ENCODE measurements around the gene SPTBN5. TPM values are rescaled to one million over a fixed set of nuclear protein-coding genes. Genes with fewer than 3 reads are reported as not detected.

SPTBN5 gene
- total RNA-seq, 2 experiments from 2014 or later = 0.17 to 0.32 TPM

DNA sequence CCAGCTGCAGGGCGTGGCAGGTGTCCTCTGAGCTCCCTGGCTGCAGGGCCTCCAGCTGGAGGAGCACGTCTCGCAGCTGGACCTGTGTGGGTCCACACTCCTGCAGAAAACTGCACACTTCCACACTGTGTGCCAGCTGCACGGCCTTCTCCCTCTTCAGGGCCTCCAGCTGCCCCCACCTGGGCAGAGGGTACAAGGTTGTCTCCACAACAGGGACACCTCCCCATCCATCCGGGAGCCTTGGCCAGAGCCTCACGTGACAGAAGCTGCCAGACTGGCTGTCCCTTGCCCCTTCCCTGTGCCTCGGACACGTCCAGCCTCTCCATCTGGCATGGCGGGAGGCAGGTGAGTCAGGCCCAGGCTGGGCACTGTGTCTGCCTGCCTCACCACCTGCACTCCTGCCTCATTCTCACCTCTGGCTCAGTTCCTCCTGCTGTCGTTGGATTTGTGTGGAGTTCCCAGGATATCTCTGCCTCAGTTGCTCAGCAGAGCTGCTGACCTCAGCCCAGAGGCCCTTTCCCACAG, 14.5 kb downstream of the SPTBN5 start:
- no peak for DNase-seq
- Mint-ChIP-seq H3K9me3 (no peaks in the 10 kb centered on the region), H3K4me1 (ENCODE audit: low read depth) (peaks cover 8% of the 10 kb centered on the region), H3K36me3 (ENCODE audit: low read depth) (no peaks in the 10 kb centered on the region), H3K4me3 (no peak overlapping the region), H3K27me3 (ENCODE audit: low read depth) (peaks cover 11% of the 10 kb centered on the region), H3K27ac (no peak overlapping the region)
- intact Hi-C loops (cut with micrococcal nuclease) = no loop called here
- CTCF ChIA-PET = no interaction called here

DNA sequence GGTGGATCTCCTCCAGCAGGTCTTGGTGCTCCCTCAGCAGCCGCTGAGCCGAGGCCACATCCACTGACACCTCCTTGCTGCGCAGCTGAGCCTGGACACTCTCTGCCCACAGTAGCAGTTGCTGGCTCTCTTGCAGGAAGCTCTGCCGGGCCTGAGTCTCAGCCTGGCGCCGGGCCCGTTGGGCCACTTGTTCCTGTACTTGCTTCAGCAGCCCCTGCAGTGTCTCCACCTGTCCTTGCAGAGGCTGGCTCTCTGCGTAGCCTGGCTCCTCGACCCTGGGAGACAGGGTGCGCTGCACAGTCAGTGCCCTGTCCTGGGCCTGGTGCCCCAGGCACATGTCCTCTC, 15.5 kb downstream of the SPTBN5 start:
- no peak overlapping the region for H3K4me3 Mint-ChIP-seq
- no peak overlapping the region for H3K27ac Mint-ChIP-seq
- no peak for DNase-seq
- H3K9me3 Mint-ChIP-seq = no peaks in the 10 kb centered on the region
- peaks cover 11% of the 10 kb centered on the region for H3K27me3 Mint-ChIP-seq (ENCODE audit: low read depth)
- CTCF ChIA-PET = no interaction called here
- intact Hi-C loops (cut with micrococcal nuclease) = no loop called here
- H3K36me3 Mint-ChIP-seq (ENCODE audit: low read depth) = no peaks in the 10 kb centered on the region
- peaks cover 8% of the 10 kb centered on the region for H3K4me1 Mint-ChIP-seq (ENCODE audit: low read depth)

DNA sequence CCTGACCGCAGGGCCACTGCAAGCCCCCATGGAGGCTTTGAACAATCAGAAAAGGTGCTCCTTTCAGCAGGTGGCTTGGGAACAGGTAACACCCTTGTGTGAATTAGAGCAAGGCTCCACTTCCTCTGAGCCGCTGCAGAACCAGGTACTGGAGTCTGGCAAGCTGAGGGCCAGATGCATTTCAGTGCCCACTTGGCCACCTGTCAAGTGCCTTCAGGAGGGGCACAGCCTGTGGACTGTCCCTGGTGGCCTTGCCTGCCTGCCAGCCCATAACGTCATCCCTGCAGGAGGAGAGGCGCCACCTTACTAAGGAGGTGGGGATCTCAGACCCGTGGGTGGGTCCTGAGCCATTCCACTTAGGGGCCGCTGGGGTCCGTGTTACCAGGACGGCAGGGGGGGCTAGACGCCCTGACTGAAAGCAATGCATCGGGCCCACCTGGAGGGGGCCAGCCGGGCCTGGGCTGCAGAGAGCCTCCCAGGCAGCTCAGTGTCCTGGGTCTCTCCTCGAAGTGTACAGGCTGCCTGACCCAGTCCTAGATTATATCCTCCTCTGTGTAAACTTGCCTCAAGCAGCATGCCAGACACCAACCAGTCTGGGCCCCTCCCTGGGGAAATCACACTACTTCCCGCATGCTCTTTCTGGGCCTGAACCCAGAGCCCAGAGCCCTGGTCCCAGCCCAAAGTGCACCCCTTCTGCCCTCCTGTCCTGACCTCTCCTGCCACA, 16.1 kb downstream of the SPTBN5 start:
- no peak overlapping the region for H3K27ac Mint-ChIP-seq
- H3K4me1 Mint-ChIP-seq (ENCODE audit: low read depth) = peaks cover 8% of the 10 kb centered on the region
- intact Hi-C loops (cut with micrococcal nuclease) = no loop called here
- peaks cover 10% of the 10 kb centered on the region for H3K27me3 Mint-ChIP-seq (ENCODE audit: low read depth)
- CTCF ChIA-PET = no interaction called here
- no peak overlapping the region for H3K4me3 Mint-ChIP-seq
- no peak for DNase-seq
- H3K9me3 Mint-ChIP-seq = no peaks in the 10 kb centered on the region
- no peaks in the 10 kb centered on the region for H3K36me3 Mint-ChIP-seq (ENCODE audit: low read depth)

DNA sequence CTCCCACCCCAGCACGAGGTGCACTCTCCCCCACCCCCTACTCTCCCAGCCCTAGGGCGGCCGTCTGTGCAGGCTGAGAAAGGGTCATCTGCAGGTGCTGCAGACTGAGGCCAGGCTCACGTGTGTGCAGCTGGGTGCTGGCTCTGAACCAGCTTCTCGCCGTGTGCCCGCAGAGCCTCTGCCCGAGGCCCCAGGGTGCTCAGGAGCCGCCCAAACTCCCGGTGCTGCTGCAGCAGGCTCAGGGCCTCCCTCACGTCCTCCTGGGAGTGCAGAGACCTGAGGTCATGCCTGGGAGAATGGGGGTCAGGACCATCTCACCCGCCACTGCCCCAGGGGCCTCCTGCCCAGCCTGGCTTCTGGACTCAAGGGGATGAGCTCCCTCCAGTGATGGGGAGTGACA, 17.2 kb downstream of the SPTBN5 start:
- no peaks in the 10 kb centered on the region for H3K36me3 Mint-ChIP-seq (ENCODE audit: low read depth)
- H3K4me3 Mint-ChIP-seq = no peak overlapping the region
- H3K4me1 Mint-ChIP-seq (ENCODE audit: low read depth) = peaks cover 4% of the 10 kb centered on the region
- CTCF ChIA-PET = interaction anchor here (0.7 to 0.9 kb wide), 3 partner anchors 16 to 65 kb away, joined by 3 read pairs; no protein-coding TSS in a partner anchor
- intact Hi-C loops (cut with micrococcal nuclease) = no loop called here
- peaks cover 6% of the 10 kb centered on the region for H3K27me3 Mint-ChIP-seq (ENCODE audit: low read depth)
- no peaks in the 10 kb centered on the region for H3K9me3 Mint-ChIP-seq
- DNase-seq = no peak
- no peak overlapping the region for H3K27ac Mint-ChIP-seq

DNA sequence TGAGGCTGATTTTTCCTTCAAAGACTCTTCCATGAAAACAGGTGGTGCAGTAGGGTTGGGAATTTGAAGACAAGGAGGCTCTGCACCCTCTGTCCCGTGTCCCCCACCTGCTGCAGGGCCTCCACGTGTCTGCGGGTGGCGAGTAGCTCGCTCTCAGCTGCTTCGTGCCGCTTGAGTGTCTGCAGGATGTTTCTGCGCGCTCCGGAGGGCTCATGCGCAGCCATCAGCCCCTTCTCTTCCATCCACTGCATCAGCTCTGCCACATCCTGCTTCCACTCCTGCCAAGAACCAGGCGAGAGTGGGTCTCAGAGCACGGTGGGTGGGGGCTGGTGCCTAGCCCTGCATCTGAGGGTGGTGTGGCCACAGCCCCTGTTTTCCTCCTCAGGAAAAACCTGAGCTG, 17.8 kb downstream of the SPTBN5 start:
- CTCF ChIA-PET = interaction anchor here (0.7 to 0.9 kb wide), 3 partner anchors 15 to 65 kb away, joined by 3 read pairs; no protein-coding TSS in a partner anchor
- H3K9me3 Mint-ChIP-seq = no peaks in the 10 kb centered on the region
- peaks cover 2% of the 10 kb centered on the region for H3K4me1 Mint-ChIP-seq (ENCODE audit: low read depth)
- no peaks in the 10 kb centered on the region for H3K36me3 Mint-ChIP-seq (ENCODE audit: low read depth)
- intact Hi-C loops (cut with micrococcal nuclease) = no loop called here
- H3K27me3 Mint-ChIP-seq (ENCODE audit: low read depth) = peaks cover under 1% of the 10 kb centered on the region
- no peak overlapping the region for H3K4me3 Mint-ChIP-seq
- H3K27ac Mint-ChIP-seq = no peak overlapping the region
- no peak for DNase-seq

DNA sequence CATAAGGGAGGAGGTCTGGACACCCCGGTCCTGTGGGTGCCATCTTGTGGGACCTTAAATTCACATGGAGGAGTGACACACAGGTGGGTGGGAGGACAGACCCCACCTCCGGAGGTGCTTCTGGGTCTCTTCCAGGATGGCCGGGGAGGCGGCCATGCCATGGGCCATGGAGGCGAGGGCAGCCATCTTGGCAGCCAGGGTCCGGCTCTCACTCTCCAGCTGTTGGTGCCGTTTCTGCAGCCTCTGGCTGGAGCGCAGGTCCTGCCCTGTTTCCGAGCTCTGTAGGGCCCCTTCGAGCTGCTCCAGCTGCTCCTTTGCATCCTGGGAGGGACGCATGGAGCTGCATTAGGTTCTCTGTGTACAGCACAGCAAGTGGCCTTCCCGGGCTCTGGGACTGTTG, 19.1 kb downstream of the SPTBN5 start:
- no peak overlapping the region for H3K4me3 Mint-ChIP-seq
- H3K27me3 Mint-ChIP-seq (ENCODE audit: low read depth) = no peaks in the 10 kb centered on the region
- no peaks in the 10 kb centered on the region for H3K36me3 Mint-ChIP-seq (ENCODE audit: low read depth)
- CTCF ChIA-PET = no interaction called here
- H3K4me1 Mint-ChIP-seq (ENCODE audit: low read depth) = peaks cover 8% of the 10 kb centered on the region
- no peak for DNase-seq
- no peaks in the 10 kb centered on the region for H3K9me3 Mint-ChIP-seq
- intact Hi-C loops (cut with micrococcal nuclease) = no loop called here
- H3K27ac Mint-ChIP-seq = no peak overlapping the region

DNA sequence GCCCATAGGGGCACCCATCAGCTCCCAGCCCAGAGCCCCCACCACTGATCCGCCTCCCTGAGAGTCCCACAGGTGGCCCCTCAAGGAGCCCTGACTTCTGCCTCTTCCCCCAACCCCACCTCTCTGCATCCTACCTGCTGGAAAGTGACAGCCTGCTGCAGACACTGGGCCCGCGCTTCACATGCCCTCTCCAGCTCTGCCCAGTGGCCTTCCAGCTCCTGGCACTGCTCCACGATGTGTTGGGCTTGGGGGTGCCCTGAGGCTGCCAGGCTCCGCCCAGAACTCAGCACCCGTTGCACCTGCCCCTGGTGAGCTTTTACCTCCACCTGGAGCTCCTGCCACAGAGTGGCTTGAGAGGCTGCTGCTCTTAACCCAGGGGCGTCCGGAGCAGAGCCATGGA, 20.1 kb downstream of the SPTBN5 start:
- no peak for DNase-seq
- Mint-ChIP-seq H3K27me3 (ENCODE audit: low read depth) (no peaks in the 10 kb centered on the region), H3K9me3 (no peaks in the 10 kb centered on the region), H3K4me3 (no peak overlapping the region), H3K27ac (no peak overlapping the region), H3K36me3 (ENCODE audit: low read depth) (no peaks in the 10 kb centered on the region), H3K4me1 (ENCODE audit: low read depth) (peaks cover 8% of the 10 kb centered on the region)
- CTCF ChIA-PET = interaction anchor here (0.7 kb wide), 1 partner anchor 62 kb away, joined by 3 read pairs; no protein-coding TSS in a partner anchor
- intact Hi-C loops (cut with micrococcal nuclease) = no loop called here

DNA sequence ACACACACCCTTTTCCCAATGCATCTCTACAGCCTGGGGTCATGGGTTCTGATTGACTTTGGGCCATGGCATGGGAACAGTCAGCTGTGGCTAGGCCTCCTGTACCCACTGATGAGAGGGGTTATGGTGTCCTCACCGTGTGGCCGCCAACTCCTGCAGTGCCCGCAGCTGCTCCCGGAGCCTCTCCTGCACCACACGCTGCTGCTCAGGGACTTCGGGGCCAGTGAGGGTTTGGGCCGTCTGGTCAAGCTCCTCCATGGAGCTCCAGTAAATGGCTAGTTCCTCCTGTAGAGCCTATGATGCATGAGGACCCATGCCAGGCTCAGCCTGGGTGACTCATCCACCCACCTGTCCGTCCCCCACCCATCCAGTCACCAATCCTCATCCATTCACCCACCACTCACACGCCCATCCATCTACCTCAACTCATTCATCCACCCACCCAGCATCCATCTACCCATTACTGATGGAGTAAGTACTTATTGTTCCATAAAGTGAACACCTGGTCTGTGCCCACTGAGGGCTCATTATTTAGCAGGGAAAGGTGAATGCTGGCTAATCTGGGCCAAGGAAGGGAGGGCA, 21.6 kb downstream of the SPTBN5 start:
- H3K36me3 Mint-ChIP-seq (ENCODE audit: low read depth) = no peaks in the 10 kb centered on the region
- no peaks in the 10 kb centered on the region for H3K27me3 Mint-ChIP-seq (ENCODE audit: low read depth)
- H3K27ac Mint-ChIP-seq = no peak overlapping the region
- H3K9me3 Mint-ChIP-seq = no peaks in the 10 kb centered on the region
- no peak for DNase-seq
- intact Hi-C loops (cut with micrococcal nuclease) = no loop called here
- CTCF ChIA-PET = no interaction called here
- H3K4me1 Mint-ChIP-seq (ENCODE audit: low read depth) = peaks cover 8% of the 10 kb centered on the region
- H3K4me3 Mint-ChIP-seq = no peak overlapping the region

DNA sequence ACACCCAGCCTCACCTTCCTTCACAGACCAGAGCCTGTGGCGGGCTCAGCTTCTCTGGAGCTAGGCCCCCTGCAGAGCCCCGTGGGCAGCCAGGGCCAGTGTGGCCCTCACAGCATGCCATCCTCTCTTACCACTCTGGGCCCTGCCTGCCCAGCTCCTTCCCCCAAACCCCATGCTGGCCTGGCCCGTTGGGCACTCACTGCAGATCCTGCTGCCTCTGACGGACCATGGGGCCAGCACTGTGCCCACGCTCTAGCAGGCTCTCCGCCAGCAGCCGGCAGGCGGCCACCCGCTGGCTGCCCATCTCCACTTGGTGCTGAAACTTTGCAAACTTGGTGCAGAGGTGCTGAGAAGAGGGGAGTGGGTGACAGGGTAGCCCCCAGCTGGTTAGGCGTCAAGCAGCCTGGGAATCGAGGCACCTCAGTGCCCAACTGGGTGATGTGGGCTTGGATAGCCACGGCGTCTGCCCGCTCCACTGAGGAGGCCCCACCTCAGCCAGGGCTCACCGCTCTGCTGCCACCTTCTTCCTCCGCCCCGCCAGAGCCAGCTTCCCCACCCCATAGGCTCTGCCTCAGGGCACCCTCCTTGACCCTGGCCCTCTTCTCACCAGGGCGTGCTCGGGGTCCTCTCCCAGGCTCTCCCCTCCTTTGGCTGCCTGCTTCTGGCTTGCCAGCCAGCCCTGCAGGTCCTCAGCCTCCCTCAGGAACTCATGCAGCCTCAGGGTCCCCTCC, 22.5 kb downstream of the SPTBN5 start:
- Mint-ChIP-seq H3K27me3 (ENCODE audit: low read depth) (no peaks in the 10 kb centered on the region), H3K4me1 (ENCODE audit: low read depth) (peaks cover 8% of the 10 kb centered on the region), H3K4me3 (no peak overlapping the region), H3K36me3 (ENCODE audit: low read depth) (no peaks in the 10 kb centered on the region), H3K27ac (no peak overlapping the region), H3K9me3 (no peaks in the 10 kb centered on the region)
- no peak for DNase-seq
- CTCF ChIA-PET = interaction anchor here (0.8 to 1.6 kb wide), 5 partner anchors 10 to 91 kb away, joined by 3 to 6 read pairs (median 5); no protein-coding TSS in a partner anchor
- intact Hi-C loops (cut with micrococcal nuclease) = no loop called here

DNA sequence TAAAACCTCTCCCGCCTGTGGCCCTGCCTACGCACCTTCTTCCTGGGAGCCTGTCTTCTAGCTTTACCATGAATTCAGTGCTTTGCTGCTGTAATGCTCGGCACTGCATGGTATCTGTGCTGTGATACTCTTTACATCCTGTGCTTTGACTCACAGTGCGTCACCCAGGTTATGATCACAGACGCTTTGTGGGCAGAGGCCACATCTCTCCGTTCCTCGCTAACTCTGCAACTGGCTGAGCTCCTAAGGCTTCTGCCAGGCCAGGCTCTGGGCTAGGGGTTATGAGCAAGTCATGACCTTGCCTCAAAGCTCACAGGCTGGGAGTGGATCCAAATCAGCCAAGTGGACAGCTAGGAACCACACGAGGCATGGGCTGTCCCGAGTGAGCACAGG, 23.2 kb downstream of the SPTBN5 start:
- H3K36me3 Mint-ChIP-seq (ENCODE audit: low read depth) = no peaks in the 10 kb centered on the region
- H3K27ac Mint-ChIP-seq = peak overlapping the region; percentile 65
- DNase-seq = peak; percentile 79
- no peak overlapping the region for H3K4me3 Mint-ChIP-seq
- peaks cover 8% of the 10 kb centered on the region for H3K4me1 Mint-ChIP-seq (ENCODE audit: low read depth)
- H3K9me3 Mint-ChIP-seq = no peaks in the 10 kb centered on the region
- intact Hi-C loops (cut with micrococcal nuclease) = no loop called here
- CTCF ChIA-PET = interaction anchor here (0.8 to 1.6 kb wide), 5 partner anchors 10 to 91 kb away, joined by 3 to 6 read pairs (median 5); no protein-coding TSS in a partner anchor
- no peaks in the 10 kb centered on the region for H3K27me3 Mint-ChIP-seq (ENCODE audit: low read depth)

DNA sequence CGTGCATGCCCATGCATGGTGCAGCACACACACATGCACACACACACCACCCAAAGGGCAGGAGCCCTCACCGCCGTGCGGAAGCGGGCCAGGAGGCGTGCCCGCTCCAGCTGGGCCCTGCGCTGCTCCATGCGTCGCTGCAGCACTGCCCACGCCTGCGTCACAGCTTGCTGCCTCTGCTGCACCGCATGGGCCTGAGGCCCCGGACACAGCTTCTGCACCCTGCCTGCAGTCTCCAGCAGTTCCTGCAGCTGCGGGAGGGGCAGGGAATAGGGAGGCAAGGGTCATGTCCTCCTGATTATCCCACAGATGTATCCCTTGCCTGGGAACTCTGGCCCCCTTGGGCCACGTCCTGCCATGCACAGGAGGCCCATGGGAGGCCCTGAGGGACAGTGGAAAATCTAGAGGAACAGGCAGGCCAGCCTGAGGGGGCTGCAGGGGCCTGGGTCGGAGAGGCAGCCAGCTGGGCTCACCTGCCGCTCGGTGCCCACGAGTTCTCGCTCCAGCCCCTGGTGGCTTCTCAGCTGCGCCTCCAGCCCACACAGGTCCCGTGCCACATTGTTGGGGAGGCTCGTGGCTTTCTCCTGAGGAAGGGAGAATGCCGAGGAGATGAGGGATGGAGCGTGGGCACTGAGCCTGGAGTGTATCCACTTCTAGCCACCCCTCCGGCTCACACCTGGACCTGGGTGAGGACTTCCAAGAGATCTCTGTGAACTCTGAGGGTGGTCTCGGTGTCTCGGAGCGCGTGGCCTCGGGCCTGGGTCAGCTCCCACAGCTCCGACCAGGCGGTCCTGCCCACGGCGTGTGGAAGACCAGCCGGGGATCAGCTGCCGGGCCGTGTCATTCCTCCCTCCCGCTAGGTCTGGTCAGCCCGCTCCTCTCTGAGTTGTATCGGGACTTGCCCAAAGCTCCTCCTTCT, 23.8 kb downstream of the SPTBN5 start:
- no peaks in the 10 kb centered on the region for H3K9me3 Mint-ChIP-seq
- no peaks in the 10 kb centered on the region for H3K27me3 Mint-ChIP-seq (ENCODE audit: low read depth)
- no peaks in the 10 kb centered on the region for H3K36me3 Mint-ChIP-seq (ENCODE audit: low read depth)
- intact Hi-C loops (cut with micrococcal nuclease) = no loop called here
- H3K27ac Mint-ChIP-seq = peak overlapping the region; percentile 65
- no peak overlapping the region for H3K4me3 Mint-ChIP-seq
- CTCF ChIA-PET = interaction anchor here (0.8 to 1.6 kb wide), 4 partner anchors 11 to 92 kb away, joined by 3 to 6 read pairs (median 5); no protein-coding TSS in a partner anchor
- DNase-seq = no peak
- peaks cover 8% of the 10 kb centered on the region for H3K4me1 Mint-ChIP-seq (ENCODE audit: low read depth)

DNA sequence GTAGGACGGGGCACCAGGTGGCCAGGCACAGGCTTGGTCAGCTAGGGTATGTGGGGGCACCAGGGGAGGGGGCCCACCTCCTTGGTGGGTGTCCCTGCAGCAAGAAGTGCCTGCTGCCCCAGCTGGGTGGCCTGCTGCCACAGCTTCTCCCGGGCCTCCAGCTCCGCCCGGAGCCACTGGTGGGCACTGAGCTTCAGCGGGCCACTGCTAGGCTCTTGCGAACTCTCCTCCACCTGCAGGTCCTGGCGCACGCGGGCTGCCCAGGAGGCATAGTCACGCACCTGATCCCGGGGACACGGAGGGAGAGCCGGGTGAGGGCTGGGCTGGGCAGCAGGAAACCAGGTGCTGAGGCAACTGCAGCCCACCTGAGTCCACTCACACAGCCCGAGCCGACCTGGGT, 25.5 kb downstream of the SPTBN5 start:
- intact Hi-C loops (cut with micrococcal nuclease) = no loop called here
- H3K4me1 Mint-ChIP-seq (ENCODE audit: low read depth) = peaks cover 8% of the 10 kb centered on the region
- H3K27me3 Mint-ChIP-seq (ENCODE audit: low read depth) = no peaks in the 10 kb centered on the region
- H3K4me3 Mint-ChIP-seq = no peak overlapping the region
- H3K27ac Mint-ChIP-seq = no peak overlapping the region
- no peaks in the 10 kb centered on the region for H3K36me3 Mint-ChIP-seq (ENCODE audit: low read depth)
- H3K9me3 Mint-ChIP-seq = no peaks in the 10 kb centered on the region
- DNase-seq = no peak
- CTCF ChIA-PET = no interaction called here
